ENCODE results near the gene DENND5A.
"Not testable (repeated sequence)": the region's sequence is repeated elsewhere in the genome, so short reads cannot be mapped to it uniquely, and the experiment has no call there.

The DENND5A gene

GRCh38 chr11:9254416-9254815 is 10.7 kb downstream of the DENND5A start:
- H3K4me1 Mint-ChIP-seq = peaks cover 12% of the 10 kb centered on the region
- no peak for DNase-seq

GRCh38 chr11:9253086-9253485 is 12.1 kb downstream of the DENND5A start:
- no peaks in the 10 kb centered on the region for H3K27me3 Mint-ChIP-seq (ENCODE audit: low read depth, poor library complexity)
- no peak for TF ChIP-seq CTCF (IDR thresholded peaks at IDR 0.05)
- H3K4me1 Mint-ChIP-seq = peaks cover 12% of the 10 kb centered on the region
- peaks cover 7% of the 10 kb centered on the region for H3K9me3 Mint-ChIP-seq
- no peak overlapping the region for H3K4me3 Mint-ChIP-seq
- DNase-seq = no peak
- H3K36me3 Mint-ChIP-seq (ENCODE audit: low read depth) = peaks cover 66% of the 10 kb centered on the region
- H3K27ac Mint-ChIP-seq = peak overlapping the region; percentile 75

More at GRCh38 chr11:9254416-9254815, 10.7 kb downstream of the DENND5A start:
- Mint-ChIP-seq H3K27ac (no peak overlapping the region), H3K36me3 (ENCODE audit: low read depth) (peaks cover 65% of the 10 kb centered on the region), H3K9me3 (peaks cover 13% of the 10 kb centered on the region), H3K4me3 (no peak overlapping the region), H3K27me3 (ENCODE audit: low read depth, poor library complexity) (no peaks in the 10 kb centered on the region)
- no peak for TF ChIP-seq CTCF (IDR thresholded peaks at IDR 0.05)

GRCh38 chr11:9251311-9251710 is 13.8 kb downstream of the DENND5A start:
- H3K36me3 Mint-ChIP-seq (ENCODE audit: low read depth) = peaks cover 71% of the 10 kb centered on the region
- H3K27me3 Mint-ChIP-seq (ENCODE audit: low read depth, poor library complexity) = no peaks in the 10 kb centered on the region
- TF ChIP-seq CTCF (IDR thresholded peaks at IDR 0.05) = no peak
- DNase-seq = no peak
- H3K27ac Mint-ChIP-seq = peak overlapping the region; percentile 60
- no peak overlapping the region for H3K4me3 Mint-ChIP-seq
- peaks cover 12% of the 10 kb centered on the region for H3K4me1 Mint-ChIP-seq
- H3K9me3 Mint-ChIP-seq = peaks cover 7% of the 10 kb centered on the region

- DNase-seq = no peak
- TF ChIP-seq CTCF (IDR thresholded peaks at IDR 0.05) = no peak
- peak overlapping the region; percentile 92 for H3K27ac Mint-ChIP-seq
- H3K27me3 Mint-ChIP-seq (ENCODE audit: low read depth, poor library complexity) = no peaks in the 10 kb centered on the region
- peaks cover 7% of the 10 kb centered on the region for H3K9me3 Mint-ChIP-seq
- no peak overlapping the region for H3K4me3 Mint-ChIP-seq
- peaks cover 62% of the 10 kb centered on the region for H3K36me3 Mint-ChIP-seq (ENCODE audit: low read depth)
- peaks cover 12% of the 10 kb centered on the region for H3K4me1 Mint-ChIP-seq
Measured at GRCh38 chr11:9250139-9250582, 15.0 kb downstream of the DENND5A start.

- H3K4me1 Mint-ChIP-seq = peaks cover 12% of the 10 kb centered on the region
- no peaks in the 10 kb centered on the region for H3K27me3 Mint-ChIP-seq (ENCODE audit: low read depth, poor library complexity)
- TF ChIP-seq CTCF (IDR thresholded peaks at IDR 0.05) = no peak
- H3K9me3 Mint-ChIP-seq = peaks cover 7% of the 10 kb centered on the region
- peaks cover 54% of the 10 kb centered on the region for H3K36me3 Mint-ChIP-seq (ENCODE audit: low read depth)
- DNase-seq = no peak
- H3K4me3 Mint-ChIP-seq = no peak overlapping the region
- no peak overlapping the region for H3K27ac Mint-ChIP-seq
Measured at GRCh38 chr11:9249252-9249651, 15.9 kb downstream of the DENND5A start.

GRCh38 chr11:9247863-9248262 is 17.3 kb downstream of the DENND5A start:
- H3K4me1 Mint-ChIP-seq = peaks cover 12% of the 10 kb centered on the region
- H3K27ac Mint-ChIP-seq = no peak overlapping the region
- peaks cover 7% of the 10 kb centered on the region for H3K9me3 Mint-ChIP-seq
- H3K36me3 Mint-ChIP-seq (ENCODE audit: low read depth) = peaks cover 58% of the 10 kb centered on the region
- no peak overlapping the region for H3K4me3 Mint-ChIP-seq
- H3K27me3 Mint-ChIP-seq (ENCODE audit: low read depth, poor library complexity) = no peaks in the 10 kb centered on the region
- TF ChIP-seq CTCF (IDR thresholded peaks at IDR 0.05) = no peak
- DNase-seq = no peak

- H3K4me3 Mint-ChIP-seq; H3K27me3 Mint-ChIP-seq (ENCODE audit: low read depth, poor library complexity); DNase-seq: not testable (repeated sequence)
- H3K36me3 Mint-ChIP-seq (ENCODE audit: low read depth) = peaks cover 79% of the 10 kb centered on the region
- peak overlapping the region; percentile 92 for H3K27ac Mint-ChIP-seq
- H3K4me1 Mint-ChIP-seq = peaks cover 15% of the 10 kb centered on the region
- peaks cover 36% of the 10 kb centered on the region for H3K9me3 Mint-ChIP-seq
Measured at GRCh38 chr11:9236242-9236641, 28.9 kb downstream of the DENND5A start.
